Left lung (tissue), 10 donors: ENCODE data around the gene TOX2. TPM values are rescaled to one million over a fixed set of nuclear protein-coding genes. Genes with fewer than 3 reads are reported as not detected.

Experiments
- ATAC-seq: fragments of 200-7000 bp; cut with Tn5 transposase; one replicate; pipeline ENCODE4 v1.9.1; 2020; ENCODE audit warnings: moderate library complexity
- DNase-seq, 4 donors: peaks; one replicate each; pipeline ENCODE4 v3.0.0-alpha.2; 2013 to 2020
- H3K27ac ChIP-seq, 2 donors: fragments of 200-600 bp; sonication (generic) in 1 of 2; one replicate each; pipeline versions ENCODE4 v1.5.0 to v1.8.0; 2020 to 2021
- H3K27me3 ChIP-seq, 2 donors: fragments of 200-600 bp; sonication (generic) in 1 of 2; one replicate each; pipeline versions ENCODE4 v1.5.0 to v1.8.0; 2020 to 2021
- H3K36me3 ChIP-seq, 2 donors: fragments of 200-600 bp; sonication (generic) in 1 of 2; one replicate each; pipeline versions ENCODE4 v1.5.0 to v1.8.0; 2020 to 2021
- H3K4me1 ChIP-seq, 2 donors: fragments of 200-600 bp; one replicate each; pipeline ENCODE4 v1.8.0; 2021
- H3K4me3 ChIP-seq, 2 donors: fragments of 200-600 bp; sonication (generic) in 1 of 2; one replicate each; pipeline versions ENCODE4 v1.5.0 to v1.8.0; 2020 to 2021; ENCODE audit warnings: mild to moderate bottlenecking in 1 of 2
- H3K9me3 ChIP-seq, 2 donors: fragments of 200-600 bp; sonication (generic) in 1 of 2; one replicate each; pipeline versions ENCODE4 v1.5.0 to v1.8.0; 2020 to 2021
- CTCF ChIP-seq, 2 donors: fragments of 200-600 bp; sonication (generic) in 1 of 2; IDR thresholded peaks; one replicate each; pipeline versions ENCODE4 v1.5.0 to v1.8.0; 2021; ENCODE audit warnings: antibody characterized with exemption in 2 of 2
- intact Hi-C, 2 donors: fragments of 100-400 bp; cut with DNase I; formaldehyde crosslinking; loops; one replicate each; pipeline versions ENCODE4 v1.11.2 to v1.14.2; 2022
- polyA plus RNA-seq, 6 donors: library from polyadenylated mRNA; unstranded; fragments of 120-200 nt; gene quantifications; one replicate each; pipeline ENCODE4 v1.2.1, GENCODE V29; 2013; ENCODE audit not compliant: insufficient read length in 6 of 6
- total RNA-seq, 2 donors: library from RNA; stranded (reverse); fragmentation: NEBNext Ultra II Directional; extraction: Animal tissue kit (Norgen Biotek cat#: 25700); gene quantifications; one replicate each; pipeline ENCODE4 v1.2.1, GENCODE V29; 2021
- donor health status: DM: no; HTN: yes; CAD: no.
- donor health status: DM: no; HTN: no; CAD: no.

Gene TOX2
- total and polyA plus RNA-seq, 8 donors, result 14.5 to 61.1 (median 41.3) TPM

- Histone ChIP-seq H3K27ac (peak overlapping the region in 1 of 2 donors; percentile 42), H3K9me3 (no peaks in the 10 kb centered on the region), H3K36me3 (no peaks in the 10 kb centered on the region), H3K27me3 (peaks cover 0 to 14% of the 10 kb centered on the region in 2 donors), H3K4me3 (no peak overlapping the region), H3K4me1 (peaks cover 17 to 65% of the 10 kb centered on the region in 2 donors)
- TF ChIP-seq CTCF (IDR thresholded peaks at IDR 0.05), result no peak
- ATAC-seq (no peak), DNase-seq (no peak)
- intact Hi-C loops, result no loop called here
Observed at GRCh38 chr20:43960231-43960630, 45.6 kb downstream of the TOX2 start.

- no peak overlapping the region for H3K4me3 ChIP-seq
- TF ChIP-seq CTCF (IDR thresholded peaks at IDR 0.05), result no peak
- intact Hi-C loops, result no loop called here
Observed at GRCh38 chr20:43961116-43961515, 46.5 kb downstream of the TOX2 start.

GRCh38 chr20:43961541-43962471 lies 47.2 kb downstream of the TOX2 start:
- Histone ChIP-seq H3K4me3 (no peak overlapping the region), H3K36me3 (no peaks in the 10 kb centered on the region), H3K27ac (no peak overlapping the region), H3K9me3 (no peaks in the 10 kb centered on the region), H3K27me3 (peaks cover 0 to 14% of the 10 kb centered on the region in 2 donors), H3K4me1 (peaks cover 7 to 49% of the 10 kb centered on the region in 2 donors)
- no peak for TF ChIP-seq CTCF (IDR thresholded peaks at IDR 0.05)
- DNase-seq, result no peak
- intact Hi-C loops, result no loop called here
- ATAC-seq, result no peak

More at GRCh38 chr20:43961116-43961515, 46.5 kb downstream of the TOX2 start:
- no peak overlapping the region for H3K27ac ChIP-seq
- ATAC-seq (no peak), DNase-seq (no peak)
- no peaks in the 10 kb centered on the region for H3K36me3 ChIP-seq
- H3K27me3 ChIP-seq, result peaks cover 0 to 14% of the 10 kb centered on the region in 2 donors
- H3K9me3 ChIP-seq, result no peaks in the 10 kb centered on the region
- H3K4me1 ChIP-seq, result peaks cover 8 to 56% of the 10 kb centered on the region in 2 donors

- H3K27ac ChIP-seq, result no peak overlapping the region
- H3K9me3 ChIP-seq, result no peaks in the 10 kb centered on the region
- intact Hi-C loops, result no loop called here
- DNase-seq, result no peak
- H3K36me3 ChIP-seq, result no peaks in the 10 kb centered on the region
- H3K4me1 ChIP-seq, result peaks cover 7 to 45% of the 10 kb centered on the region in 2 donors
- peaks cover 0 to 14% of the 10 kb centered on the region in 2 donors for H3K27me3 ChIP-seq
- no peak overlapping the region for H3K4me3 ChIP-seq
- ATAC-seq, result no peak
- no peak for TF ChIP-seq CTCF (IDR thresholded peaks at IDR 0.05)
Observed at GRCh38 chr20:43962530-43962929, 47.9 kb downstream of the TOX2 start.

GRCh38 chr20:43963233-43963632 lies 48.6 kb downstream of the TOX2 start:
- DNase-seq (no peak), ATAC-seq (no peak)
- Histone ChIP-seq H3K36me3 (no peaks in the 10 kb centered on the region), H3K27me3 (peaks cover 0 to 14% of the 10 kb centered on the region in 2 donors), H3K9me3 (no peaks in the 10 kb centered on the region), H3K4me1 (peaks cover 7 to 42% of the 10 kb centered on the region in 2 donors), H3K27ac (no peak overlapping the region), H3K4me3 (no peak overlapping the region)
- intact Hi-C loops, result no loop called here
- TF ChIP-seq CTCF (IDR thresholded peaks at IDR 0.05), result no peak
